Motor neuron (in vitro differentiated cells): Measurements from ENCODE around the gene EIF4G3. TPM values are rescaled to one million over a fixed set of nuclear protein-coding genes. Genes with fewer than 3 reads are reported as not detected.
"Not testable (repeated sequence)": the region's sequence is repeated elsewhere in the genome, so short reads cannot be mapped to it uniquely, and the experiment has no call there.

Experiments
- ATAC-seq, 8 experiments: fragments of 200-7000 bp; cut with Tn5 transposase; replicated peaks in 6 of 8; 2 replicates each; pipeline ENCODE4 v1.8.0; 2021; ENCODE audit warnings: mild to moderate bottlenecking in 8 of 8, moderate library complexity in 8 of 8
- H3K27ac ChIP-seq, 2 donors: fragments of 250-450 bp; sonication (Bioruptor Pico); 2 replicates each; pipeline ENCODE4 v1.9.0; 2021; ENCODE audit warnings: antibody characterized with exemption in 2 of 2, mild to moderate bottlenecking in 2 of 2, moderate library complexity in 1 of 2
- H3K4me1 ChIP-seq, 2 donors: fragments of 250-450 bp; sonication (Bioruptor Pico); replicated peaks in 1 of 2; 2 replicates each; pipeline ENCODE4 v1.6.1; 2021; ENCODE audit warnings: antibody characterized with exemption in 2 of 2, mild to moderate bottlenecking in 2 of 2, moderate library complexity in 1 of 2
- H3K4me3 ChIP-seq, 5 donors: fragments of 250-450 bp; sonication (Bioruptor Pico); 2 replicates each; pipeline ENCODE4 v1.9.0; 2021; ENCODE audit warnings: antibody characterized with exemption in 5 of 5, mild to moderate bottlenecking in 5 of 5, moderate library complexity in 4 of 5
- WGBS, 10 experiments: fragments of 450-650 bp; shearing (Covaris generic); methylation state at CpG; one replicate each; pipeline ENCODE4 v1.0.0; 2022; 5-methylcytosine and 5-hydroxymethylcytosine counted together
- in situ Hi-C, 9 experiments: fragments of 400-800 bp; cut with MboI; loops; one replicate each; pipeline ENCODE4 v1.15.0; 2021; ENCODE audit warnings: low sequenced_read_pairs in 9 of 9, low pct_unique_long_range_greater_than_20kb in 2 of 9; ENCODE audit not compliant: unreplicated experiment in 9 of 9
- total RNA-seq, 8 experiments: library from RNA; unstranded; fragments of 300-600 nt; gene quantifications; 2 replicates each; pipeline versions ENCODE4 v1.2.3 to v1.2.4, GENCODE V29; 2022

EIF4G3 gene
- total RNA-seq, 8 experiments from 2014 or later = 57.4 to 114 (median 72.9) TPM

- 20% methylated on average over 1 of the region's 26 CpGs; no CpG with 5 or more reads in 9 of the 10 experiments for WGBS, 10 experiments
- in situ Hi-C loops, H3K4me1 ChIP-seq, ATAC-seq, H3K4me3 ChIP-seq, H3K27ac ChIP-seq: not testable (repeated sequence)
These were observed 152.4 kb downstream of the EIF4G3 start for GRCh38 chr1:21024136-21024896.

DNA sequence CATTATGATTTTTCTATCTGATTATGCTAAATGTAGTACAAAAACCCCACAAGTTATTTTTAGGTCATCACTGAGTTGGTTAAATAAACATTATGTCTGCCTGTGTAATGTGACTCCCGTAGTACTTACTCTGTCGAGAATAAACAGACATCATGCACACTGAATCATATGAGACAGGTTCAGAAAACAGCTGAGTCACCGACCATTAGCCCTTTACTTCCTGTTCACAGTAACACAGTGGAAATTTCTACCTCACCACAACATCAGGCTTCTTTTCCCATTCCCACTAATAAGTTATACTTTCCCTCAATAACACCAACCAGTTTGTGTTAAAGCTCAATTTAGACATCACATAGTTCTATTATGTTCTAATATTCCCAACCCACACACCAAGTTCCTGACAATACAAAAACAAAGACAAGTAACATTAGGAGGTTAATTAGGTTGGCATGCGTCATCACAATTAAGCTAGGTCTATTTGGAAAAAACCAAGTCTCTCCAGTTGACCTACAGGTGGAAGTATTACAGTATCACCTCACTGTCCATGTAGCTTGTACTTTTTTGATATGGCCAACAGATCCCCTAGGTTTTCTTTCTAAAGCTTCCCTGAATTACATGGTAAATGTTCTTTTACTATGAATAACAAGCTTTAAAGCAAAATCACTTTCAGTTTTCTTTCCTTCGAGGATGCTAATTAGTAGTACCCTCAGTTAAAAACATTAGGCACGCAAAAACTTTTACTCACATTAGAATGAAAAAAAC lies 154.2 kb downstream of the EIF4G3 start:
- 15 to 88% (median 68%) methylated on average over 1 to 6 of the region's 6 CpGs for WGBS, 10 experiments
- H3K4me3 ChIP-seq = no peak overlapping the region
- peak overlapping the region in 1 of 2 donors; percentile 35 for H3K27ac ChIP-seq
- in situ Hi-C loops = no loop called here
- ATAC-seq = peak; percentile 99 to 100 (median 100)
- no peaks in the 10 kb centered on the region for H3K4me1 ChIP-seq

DNA sequence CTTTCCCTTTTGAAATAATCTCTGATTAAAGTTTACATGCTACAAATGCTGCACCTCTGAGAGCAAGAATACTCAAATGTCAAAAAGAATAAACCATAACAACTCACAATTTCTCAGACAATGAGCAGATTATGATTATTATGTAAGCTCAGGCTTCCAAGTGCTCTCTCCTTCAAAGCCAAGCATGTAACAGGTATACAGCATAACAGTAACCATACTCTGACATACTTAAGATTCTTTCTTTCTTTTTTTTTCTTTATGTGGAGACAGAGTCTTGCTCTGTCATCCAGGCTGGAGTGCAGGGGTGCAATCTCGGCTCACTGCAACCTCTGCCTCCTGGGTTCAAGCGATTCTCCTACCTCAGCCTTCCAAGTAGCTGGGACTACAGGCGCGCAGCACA lies 155.4 kb downstream of the EIF4G3 start:
- 90 to 100% (median 95%) methylated on average over 1 to 4 of the region's 4 CpGs; no CpG with 5 or more reads in 2 of the 10 experiments for WGBS, 10 experiments
- H3K27ac ChIP-seq = no peak overlapping the region
- in situ Hi-C loops = no loop called here

GRCh38 chr1:21020151-21020550 lies 156.5 kb downstream of the EIF4G3 start:
- Histone ChIP-seq H3K4me3 (no peak overlapping the region), H3K27ac (no peak overlapping the region), H3K4me1 (no peaks in the 10 kb centered on the region)
- in situ Hi-C loops = no loop called here
- WGBS, 10 experiments = 83 to 100% (median 100%) methylated on average over 1 to 3 of the region's 3 CpGs; no CpG with 5 or more reads in 1 of the 10 experiments
- ATAC-seq = no peak

More for the DNA sequence above, 155.4 kb downstream of the EIF4G3 start:
- Histone ChIP-seq H3K4me1 (no peaks in the 10 kb centered on the region), H3K4me3 (no peak overlapping the region)
- ATAC-seq = no peak

DNA sequence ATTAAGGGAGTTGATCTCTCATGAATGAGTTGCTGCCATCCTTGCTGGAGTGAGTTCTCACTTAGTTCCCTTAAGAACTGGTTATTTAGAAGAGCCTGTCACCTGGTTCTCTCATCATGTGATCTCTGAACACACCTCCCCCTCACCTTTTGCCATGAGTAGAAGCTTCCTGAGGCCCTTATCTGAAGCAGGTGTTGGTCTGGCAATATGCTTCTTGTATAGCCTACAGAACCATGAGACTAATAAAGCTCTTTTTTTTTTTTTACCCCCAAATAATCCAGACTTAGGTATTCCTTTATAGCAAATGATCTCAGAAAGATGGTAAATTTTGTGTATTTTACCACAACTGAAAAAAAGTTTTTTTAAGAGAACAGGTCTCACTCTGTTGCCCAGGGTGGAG lies 158.0 kb downstream of the EIF4G3 start:
- Histone ChIP-seq H3K4me3 (no peak overlapping the region), H3K27ac (no peak overlapping the region), H3K4me1 (no peaks in the 10 kb centered on the region)
- in situ Hi-C loops = no loop called here
- ATAC-seq = no peak

DNA sequence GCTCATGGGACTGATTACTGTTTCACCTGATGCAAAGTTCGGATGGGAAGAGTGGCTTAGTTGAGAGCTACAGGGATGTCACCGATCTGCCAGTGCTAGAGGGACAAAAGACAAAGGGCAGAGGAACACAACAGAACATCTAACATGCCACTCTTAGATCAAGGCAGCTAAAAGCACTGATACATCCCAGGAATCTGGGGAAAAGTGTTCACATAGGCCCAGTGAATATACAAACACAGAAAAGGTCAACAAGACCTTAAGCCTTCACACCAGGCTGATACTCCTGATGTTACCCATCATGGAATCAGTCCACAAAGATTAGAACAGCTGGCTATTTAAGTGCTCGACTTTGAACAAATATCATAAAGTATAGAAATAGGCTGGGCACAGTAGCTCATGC lies 163.2 kb downstream of the EIF4G3 start:
- 67 to 100% (median 90%) methylated on average over 1 to 3 of the region's 3 CpGs; no CpG with 5 or more reads in 1 of the 10 experiments for WGBS, 10 experiments
- no peak overlapping the region for H3K4me3 ChIP-seq
- peaks cover 0 to 7% of the 10 kb centered on the region in 2 donors for H3K4me1 ChIP-seq
- in situ Hi-C loops = no loop called here
- H3K27ac ChIP-seq = no peak overlapping the region
- no peak for ATAC-seq

DNA sequence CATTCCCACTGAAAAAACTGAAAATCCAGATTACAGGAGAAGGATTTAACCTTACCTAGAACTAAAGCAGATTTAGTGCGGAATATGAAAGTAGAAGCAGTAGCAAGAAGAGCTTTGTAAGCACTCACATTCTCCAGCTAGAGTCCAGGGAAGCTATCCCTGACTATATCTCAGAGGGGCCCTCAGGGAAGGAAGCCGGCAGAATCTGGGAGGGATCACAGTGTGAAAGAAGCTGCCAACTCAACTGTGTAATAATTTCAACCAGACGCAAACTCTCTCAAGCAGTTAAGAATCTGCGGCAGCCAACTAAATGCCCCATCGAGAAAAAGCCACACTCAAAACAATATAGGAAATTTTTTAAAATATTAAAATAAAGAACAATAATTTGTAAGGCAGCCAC lies 163.8 kb downstream of the EIF4G3 start:
- peaks cover 0 to 7% of the 10 kb centered on the region in 2 donors for H3K4me1 ChIP-seq
- H3K27ac ChIP-seq = no peak overlapping the region
- ATAC-seq = peak; percentile 24 to 87 (median 70)
- H3K4me3 ChIP-seq = no peak overlapping the region
- in situ Hi-C loops = no loop called here
- WGBS, 10 experiments = 7 to 71% (median 48%) methylated on average over 1 to 5 of the region's 5 CpGs; no CpG with 5 or more reads in 1 of the 10 experiments

DNA sequence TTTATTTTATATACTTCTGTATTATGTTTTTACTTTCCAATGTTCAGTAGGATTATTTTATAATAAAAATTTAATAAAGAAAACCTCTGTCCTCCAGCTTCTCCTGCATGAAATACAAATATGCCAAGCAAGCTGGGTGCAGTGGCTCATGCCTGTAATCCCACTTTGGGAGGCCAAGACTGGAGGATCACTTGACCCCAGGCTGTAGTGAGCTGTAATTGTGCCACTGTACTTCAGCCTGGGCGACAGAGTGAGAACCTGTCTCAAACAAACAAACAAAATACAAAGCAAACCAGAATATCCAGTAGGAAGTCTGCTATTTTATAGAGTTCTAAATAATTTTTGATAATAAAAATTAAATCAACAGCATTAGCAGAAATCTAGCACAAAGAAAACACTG lies 168.8 kb downstream of the EIF4G3 start:
- H3K27ac ChIP-seq = no peak overlapping the region
- ATAC-seq = no peak
- WGBS, 10 experiments = 94 to 100% (median 100%) methylated on average over 1 of the region's 1 CpG; no CpG with 5 or more reads in 4 of the 10 experiments
- no peak overlapping the region for H3K4me3 ChIP-seq
- peaks cover 5 to 11% of the 10 kb centered on the region in 2 donors for H3K4me1 ChIP-seq
- in situ Hi-C loops = no loop called here

GRCh38 chr1:21005466-21006239 lies 171.0 kb downstream of the EIF4G3 start:
- Histone ChIP-seq H3K27ac (no peak overlapping the region), H3K4me3 (no peak overlapping the region), H3K4me1 (peaks cover 3 to 11% of the 10 kb centered on the region in 2 donors)
- in situ Hi-C loops = no loop called here
- WGBS, 10 experiments = 22 to 100% (median 80%) methylated on average over 1 to 4 of the region's 4 CpGs
- ATAC-seq = peak in 1 of 8 experiments; percentile 36

- WGBS, 10 experiments = 93 to 100% (median 100%) methylated on average over 1 to 3 of the region's 3 CpGs; no CpG with 5 or more reads in 3 of the 10 experiments
- no peak overlapping the region for H3K4me3 ChIP-seq
- in situ Hi-C loops = no loop called here
- ATAC-seq = no peak
- no peak overlapping the region for H3K27ac ChIP-seq
- H3K4me1 ChIP-seq = peaks cover 3 to 11% of the 10 kb centered on the region in 2 donors
These were observed 173.2 kb downstream of the EIF4G3 start for GRCh38 chr1:21003281-21004045.

DNA sequence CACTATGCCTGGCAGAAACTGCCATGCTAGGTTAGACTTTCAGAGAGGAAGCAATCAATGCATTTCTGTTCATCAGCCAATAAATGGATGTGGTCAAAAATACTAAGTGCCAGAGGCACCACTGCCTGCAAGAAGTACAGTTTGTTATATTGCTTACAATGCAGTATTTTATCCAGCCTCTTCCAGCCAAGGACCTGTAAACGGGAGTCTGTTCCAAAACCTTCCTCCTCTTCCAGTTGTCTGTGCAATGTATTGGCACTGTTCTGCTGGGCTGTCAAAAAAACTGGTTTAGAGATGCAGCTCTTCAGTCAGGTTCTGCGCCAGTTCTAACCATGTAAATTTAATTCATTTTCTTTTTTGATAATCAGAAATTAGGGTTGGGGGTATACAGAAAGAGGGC lies 175.7 kb downstream of the EIF4G3 start:
- 50 to 100% (median 93%) methylated on average over 1 to 2 of the region's 2 CpGs; no CpG with 5 or more reads in 3 of the 10 experiments for WGBS, 10 experiments
- Histone ChIP-seq H3K4me1 (peaks cover 1 to 10% of the 10 kb centered on the region in 2 donors), H3K27ac (no peak overlapping the region), H3K4me3 (no peak overlapping the region)
- ATAC-seq = no peak
- in situ Hi-C loops = no loop called here

GRCh38 chr1:21000245-21000594 lies 176.5 kb downstream of the EIF4G3 start:
- WGBS, 10 experiments = 80 to 100% (median 96%) methylated on average over 1 to 2 of the region's 2 CpGs
- Histone ChIP-seq H3K4me1 (peaks cover 0 to 2% of the 10 kb centered on the region in 2 donors), H3K4me3 (no peak overlapping the region), H3K27ac (no peak overlapping the region)
- in situ Hi-C loops = no loop called here
- ATAC-seq = no peak
